ENCODE measurements around the gene TAT.

GRCh38 chr16:71570144-71570543 is 6.7 kb downstream of the TAT start:
- no peak for TF ChIP-seq CTCF (IDR thresholded peaks at IDR 0.05)
- no peak for TF ChIP-seq POLR2A (IDR thresholded peaks at IDR 0.05)

Measured in suprapubic skin (tissue), 3 donors.